Endodermal cell (in vitro differentiated cells): ENCODE results near the gene LYZL2. TPM values are rescaled to one million over a fixed set of nuclear protein-coding genes. Genes with fewer than 3 reads are reported as not detected.
"Not testable (repeated sequence)": the region's sequence is repeated elsewhere in the genome, so short reads cannot be mapped to it uniquely, and the experiment has no call there.

ENCODE experiments used
- DNase-seq: peaks from one replicate; pipeline ENCODE4 v3.0.0-alpha.2; 2017
- H3K27ac ChIP-seq: 2 replicates; pipeline ENCODE4 v1.5.1; 2013; ENCODE audit warnings: mild to moderate bottlenecking, low read depth, low read length, moderate library complexity
- H3K27me3 ChIP-seq: 2 replicates; pipeline ENCODE4 v1.6.1; 2013; ENCODE audit warnings: mild to moderate bottlenecking, low read length, moderate library complexity; ENCODE audit not compliant: insufficient read depth, control insufficient read depth, poor library complexity, severe bottlenecking
- H3K36me3 ChIP-seq: 2 replicates; pipeline ENCODE4 v1.7.0; 2013; ENCODE audit warnings: mild to moderate bottlenecking, low read length, moderate library complexity; ENCODE audit not compliant: control insufficient read depth, insufficient read depth
- H3K4me1 ChIP-seq: one replicate; pipeline ENCODE4 v1.7.0; 2013; ENCODE audit warnings: low read length; ENCODE audit not compliant: control insufficient read depth, insufficient read depth
- H3K4me3 ChIP-seq: 2 replicates; pipeline ENCODE4 v1.5.1; 2013; ENCODE audit warnings: mild to moderate bottlenecking, low read length, moderate library complexity
- H3K9ac ChIP-seq: 2 replicates; pipeline ENCODE4 v1.6.1; 2013; ENCODE audit warnings: mild to moderate bottlenecking, low read length, moderate library complexity; ENCODE audit not compliant: poor library complexity, severe bottlenecking; ENCODE audit errors: extremely low read depth
- H3K9me3 ChIP-seq: 2 replicates; pipeline ENCODE4 v1.6.1; 2013; ENCODE audit warnings: mild to moderate bottlenecking, low read length, moderate library complexity; ENCODE audit not compliant: control insufficient read depth
- H3K27ac Mint-ChIP-seq: 2 replicates; pipeline ENCODE4 v1.8.0; 2020; ENCODE audit warnings: mixed read lengths
- H3K27me3 Mint-ChIP-seq: 2 replicates; pipeline ENCODE4 v1.8.0; 2021; ENCODE audit warnings: mild to moderate bottlenecking, mixed read lengths; ENCODE audit not compliant: insufficient read depth
- H3K36me3 Mint-ChIP-seq: 2 replicates; pipeline ENCODE4 v1.8.0; 2020; ENCODE audit warnings: low read depth, mixed read lengths
- H3K4me1 Mint-ChIP-seq: 2 replicates; pipeline ENCODE4 v1.8.0; 2020; ENCODE audit warnings: mixed read lengths
- H3K4me3 Mint-ChIP-seq: 2 replicates; pipeline ENCODE4 v1.8.0; 2020; ENCODE audit warnings: mild to moderate bottlenecking, moderate library complexity, mixed read lengths
- H3K9me3 Mint-ChIP-seq: 2 replicates; pipeline ENCODE4 v1.8.0; 2020; ENCODE audit warnings: mild to moderate bottlenecking, mixed read lengths
- WGBS, 2 experiments: methylation state at CpG; one replicate each; pipeline versions ENCODE4 v1.1.5 to v1.1.7; 2013; ENCODE audit warnings: missing lambda C conversion rate in 2 of 2, mixed read lengths in 1 of 2; ENCODE audit not compliant: insufficient coverage in 1 of 2, insufficient read length in 1 of 2; 5-methylcytosine and 5-hydroxymethylcytosine counted together
- long read RNA-seq, 4 experiments: library from polyadenylated mRNA in 2 of 4; library from RNA in 1 of 4; library from capped mRNA in 1 of 4; stranded (forward) in 3 of 4; unstranded in 1 of 4; transcript quantifications; one replicate each; pipeline ENCODE4 v2.0.0, GENCODE V29; 2020 to 2021; ENCODE audit warnings: inconsistent platforms in 1 of 4
- polyA plus RNA-seq, 2 experiments: library from polyadenylated mRNA; stranded (reverse); fragments of 50-300 nt; gene quantifications; one replicate each; pipeline ENCODE4 v1.2.3, GENCODE V29; 2013
- total RNA-seq, 2 donors: library from RNA; stranded (reverse); fragmentation: NEBNext Ultra II Directional in 1 of 2; extraction: Animal tissue kit (Norgen Biotek cat#: 25700) in 1 of 2; gene quantifications; 2 replicates in 1 of 2; 3 replicates in 1 of 2; pipeline ENCODE4 v1.2.1, GENCODE V29; 2021
- TF ChIP-seq, protein P1 (sequence below): fragments of 200-600 bp; sonication (generic); conservative IDR thresholded peaks from 2 replicates; pipeline ENCODE4 v1.5.0; 2021; ENCODE audit warnings: antibody characterized with exemption, mild to moderate bottlenecking

The LYZL2 gene
- not detected for total RNA-seq
- polyA plus RNA-seq (2013, experiment 1 of 2) = not detected
- polyA plus RNA-seq (2013, experiment 2 of 2) = not detected
- long read RNA-seq, experiment 1 = 0 reads
- long read RNA-seq, experiment 2 = 0 reads
- long read RNA-seq, experiment 3 = 0 reads
- long read RNA-seq, experiment 4 = 0 reads

DNA sequence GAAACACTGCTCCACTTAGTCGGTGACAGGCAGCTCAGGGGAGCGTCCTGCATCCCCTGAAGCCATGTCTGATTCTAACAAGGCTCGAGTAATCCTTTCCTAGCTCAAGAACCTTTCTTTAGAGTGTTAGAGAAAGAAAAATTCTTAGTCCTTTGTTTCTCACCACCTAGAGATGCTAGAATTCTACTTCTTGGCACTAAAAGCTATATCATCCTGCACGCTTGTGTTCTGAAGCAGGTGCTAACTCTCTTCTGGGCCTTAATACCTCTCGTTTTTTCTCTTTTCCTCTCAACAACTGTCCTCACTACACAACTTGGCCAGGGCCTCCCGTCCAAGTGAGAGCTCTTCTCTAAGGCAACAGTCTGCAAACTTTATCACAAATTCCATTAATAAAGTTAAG lies at the start of gene LYZL2:
Gene LYZL2, minus strand, starts transcription at position 101 of the 400 bp plus-strand sequence. CDS start 2,838 bp downstream, outside the sequence.
- H3K27ac Mint-ChIP-seq = no peak within 1 kb of the TSS
- no peaks in the 10 kb centered on the region for H3K27me3 Mint-ChIP-seq
- no peak within 1 kb of the TSS for H3K4me3 Mint-ChIP-seq
- Histone ChIP-seq H3K27ac (no peak within 1 kb of the TSS), H3K4me3 (no peak within 1 kb of the TSS), H3K9ac (no peak within 1 kb of the TSS), H3K27me3 (no peaks in the 10 kb centered on the region), H3K36me3 (no peaks in the 10 kb centered on the region), H3K9me3 (no peaks in the 10 kb centered on the region), H3K4me1 (no peaks in the 10 kb centered on the region)
- H3K9me3 Mint-ChIP-seq = no peaks in the 10 kb centered on the region
- TF ChIP-seq, protein P1, sequence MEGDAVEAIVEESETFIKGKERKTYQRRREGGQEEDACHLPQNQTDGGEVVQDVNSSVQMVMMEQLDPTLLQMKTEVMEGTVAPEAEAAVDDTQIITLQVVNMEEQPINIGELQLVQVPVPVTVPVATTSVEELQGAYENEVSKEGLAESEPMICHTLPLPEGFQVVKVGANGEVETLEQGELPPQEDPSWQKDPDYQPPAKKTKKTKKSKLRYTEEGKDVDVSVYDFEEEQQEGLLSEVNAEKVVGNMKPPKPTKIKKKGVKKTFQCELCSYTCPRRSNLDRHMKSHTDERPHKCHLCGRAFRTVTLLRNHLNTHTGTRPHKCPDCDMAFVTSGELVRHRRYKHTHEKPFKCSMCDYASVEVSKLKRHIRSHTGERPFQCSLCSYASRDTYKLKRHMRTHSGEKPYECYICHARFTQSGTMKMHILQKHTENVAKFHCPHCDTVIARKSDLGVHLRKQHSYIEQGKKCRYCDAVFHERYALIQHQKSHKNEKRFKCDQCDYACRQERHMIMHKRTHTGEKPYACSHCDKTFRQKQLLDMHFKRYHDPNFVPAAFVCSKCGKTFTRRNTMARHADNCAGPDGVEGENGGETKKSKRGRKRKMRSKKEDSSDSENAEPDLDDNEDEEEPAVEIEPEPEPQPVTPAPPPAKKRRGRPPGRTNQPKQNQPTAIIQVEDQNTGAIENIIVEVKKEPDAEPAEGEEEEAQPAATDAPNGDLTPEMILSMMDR = no peak
- no peaks in the 10 kb centered on the region for H3K36me3 Mint-ChIP-seq
- no peak for DNase-seq
- no peaks in the 10 kb centered on the region for H3K4me1 Mint-ChIP-seq
- WGBS, 2 experiments = 91 to 92% methylated on average over 3 to 6 of the region's 6 CpGs

GRCh38 chr10:30677616-30678015 lies 48.1 kb upstream of the LYZL2 start:
- H3K4me1 Mint-ChIP-seq, H3K36me3 Mint-ChIP-seq, H3K27me3 Mint-ChIP-seq, H3K4me1 ChIP-seq, H3K9me3 Mint-ChIP-seq, H3K9ac ChIP-seq, H3K36me3 ChIP-seq, H3K27ac Mint-ChIP-seq, H3K4me3 Mint-ChIP-seq, H3K27me3 ChIP-seq, H3K4me3 ChIP-seq, H3K27ac ChIP-seq, H3K9me3 ChIP-seq: not testable (repeated sequence)
- 100% methylated on average over 2 of the region's 7 CpGs; no CpG with 5 or more reads in 1 of the 2 experiments for WGBS, 2 experiments
- DNase-seq = peak; percentile 80

GRCh38 chr10:30677146-30677545 lies 47.6 kb upstream of the LYZL2 start:
- H3K27me3 ChIP-seq, H3K36me3 ChIP-seq, H3K9me3 Mint-ChIP-seq, H3K4me3 Mint-ChIP-seq, H3K9ac ChIP-seq, H3K36me3 Mint-ChIP-seq, H3K4me3 ChIP-seq, H3K27ac Mint-ChIP-seq, H3K27me3 Mint-ChIP-seq, H3K4me1 Mint-ChIP-seq, H3K4me1 ChIP-seq, H3K27ac ChIP-seq, DNase-seq, H3K9me3 ChIP-seq: not testable (repeated sequence)
- WGBS, 2 experiments = 94 to 96% methylated on average over 2 to 3 of the region's 3 CpGs

GRCh38 chr10:30675791-30676718 lies 46.5 kb upstream of the LYZL2 start:
- Histone ChIP-seq H3K27ac (no peak overlapping the region), H3K9me3 (no peaks in the 10 kb centered on the region), H3K4me1 (no peaks in the 10 kb centered on the region), H3K9ac (no peak overlapping the region), H3K36me3 (no peaks in the 10 kb centered on the region), H3K27me3 (no peaks in the 10 kb centered on the region), H3K4me3 (no peak overlapping the region)
- Mint-ChIP-seq H3K27me3 (no peaks in the 10 kb centered on the region), H3K4me3 (no peak overlapping the region), H3K27ac (no peak overlapping the region), H3K4me1 (peaks cover 10% of the 10 kb centered on the region), H3K9me3 (peaks cover 3% of the 10 kb centered on the region), H3K36me3 (no peaks in the 10 kb centered on the region)
- no peak for DNase-seq
- WGBS, 2 experiments = 88 to 90% methylated on average over 9 to 11 of the region's 13 CpGs
- TF ChIP-seq, protein P1 = no peak
